Ishikawa (cell line): ENCODE results near the gene PITPNC1.

Experiments
- CEBPB ChIP-seq: IDR thresholded peaks from 2 replicates; pipeline ENCODE4 v1.6.1; 2012
- REST ChIP-seq: IDR thresholded peaks from 2 replicates; pipeline ENCODE4 v1.6.1; 2012; ENCODE audit warnings: low read depth, mild to moderate bottlenecking
- YY1 ChIP-seq: IDR thresholded peaks from 2 replicates; pipeline ENCODE4 v1.6.1; 2012; ENCODE audit warnings: low read depth
- ZBTB7A ChIP-seq: IDR thresholded peaks from 2 replicates; pipeline ENCODE4 v1.6.1; 2012; ENCODE audit warnings: low read depth
- TF ChIP-seq, protein P1 (sequence below): IDR thresholded peaks from 2 replicates; pipeline ENCODE4 v1.6.1; 2012

DNA sequence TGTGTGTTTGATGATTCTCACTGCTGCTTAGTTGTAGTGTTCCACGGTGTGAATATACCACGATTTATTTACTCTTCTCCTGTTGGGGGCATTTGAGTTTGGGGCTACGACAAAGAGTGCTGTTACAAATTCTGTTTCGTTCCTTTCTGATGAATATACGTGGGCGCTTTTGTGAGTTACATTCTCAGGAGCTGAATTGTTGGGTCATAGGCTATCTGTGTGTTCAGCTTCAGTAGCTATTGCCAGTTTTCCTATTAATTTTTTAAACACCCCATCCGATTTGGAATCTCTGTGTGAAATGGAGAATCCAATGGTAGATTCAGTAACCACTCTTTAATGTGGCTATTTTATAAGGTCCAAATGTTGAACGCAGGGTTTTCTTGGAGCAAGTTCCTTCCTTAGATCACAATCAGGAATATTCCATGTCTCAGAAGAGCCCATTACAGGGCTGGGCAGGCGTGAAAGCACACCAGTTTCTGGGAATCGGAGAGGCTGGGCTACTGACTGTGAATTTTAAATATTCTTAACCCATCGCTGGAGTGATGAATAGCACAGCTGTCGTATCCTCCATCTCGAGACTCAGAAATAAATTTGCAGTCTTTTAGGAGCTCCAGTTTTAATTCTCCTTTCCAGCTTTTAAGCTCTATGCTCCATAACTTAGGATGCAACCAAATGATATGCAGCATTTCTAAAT is 115.9 kb downstream of the PITPNC1 start:
- TF ChIP-seq YY1 (no peak), REST (no peak), ZBTB7A (no peak), CEBPB (no peak)
- TF ChIP-seq, protein P1, sequence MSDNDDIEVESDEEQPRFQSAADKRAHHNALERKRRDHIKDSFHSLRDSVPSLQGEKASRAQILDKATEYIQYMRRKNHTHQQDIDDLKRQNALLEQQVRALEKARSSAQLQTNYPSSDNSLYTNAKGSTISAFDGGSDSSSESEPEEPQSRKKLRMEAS: no peak
